Activated T-helper 1 cell treated with anti-CD3 and anti-CD28 coated beads, Interleukin-12 subunit alpha, Interleukin-12 subunit beta, Interleukin-2, Interleukin-4 antibody, amounts not matched to agents 30 ng/mL and 10 ng/mL and 1 ng/mL, durations not matched to agents 14 hours and 24 hours and 36 hours (primary cell): ENCODE results near the gene HHAT. TPM values are rescaled to one million over a fixed set of nuclear protein-coding genes. Genes with fewer than 3 reads are reported as not detected.

Experiments used
- DNase-seq: peaks from one replicate; pipeline ENCODE4 v3.0.0; 2021; ENCODE audit warnings: low spot score
- H3K27ac Mint-ChIP-seq: one replicate; pipeline ENCODE4 v1.8.0; 2021; ENCODE audit warnings: mild to moderate bottlenecking, mixed read lengths
- H3K27me3 Mint-ChIP-seq: one replicate; pipeline ENCODE4 v1.8.0; 2022; ENCODE audit warnings: mild to moderate bottlenecking, moderate library complexity, mixed read lengths; ENCODE audit not compliant: insufficient read depth
- H3K36me3 Mint-ChIP-seq: one replicate; pipeline ENCODE4 v1.8.0; 2021; ENCODE audit warnings: low read depth, mixed read lengths
- H3K4me1 Mint-ChIP-seq: one replicate; pipeline ENCODE4 v1.8.0; 2021; ENCODE audit warnings: low read depth, mixed read lengths
- H3K4me3 Mint-ChIP-seq: one replicate; pipeline ENCODE4 v1.8.0; 2021; ENCODE audit warnings: mild to moderate bottlenecking, moderate library complexity, mixed read lengths
- H3K9me3 Mint-ChIP-seq: one replicate; pipeline ENCODE4 v1.8.0; 2021; ENCODE audit warnings: mixed read lengths
- intact Hi-C: fragments of 100-400 bp; cut with micrococcal nuclease; formaldehyde crosslinking; loops from one replicate; pipeline ENCODE4 v1.15.1; 2024
- total RNA-seq: library from RNA; stranded (reverse); gene quantifications from 2 replicates; pipeline ENCODE4 v1.2.3, GENCODE V29; 2022

Gene HHAT
- total RNA-seq, 1 donor from 2014 or later = 0.67 TPM

DNA sequence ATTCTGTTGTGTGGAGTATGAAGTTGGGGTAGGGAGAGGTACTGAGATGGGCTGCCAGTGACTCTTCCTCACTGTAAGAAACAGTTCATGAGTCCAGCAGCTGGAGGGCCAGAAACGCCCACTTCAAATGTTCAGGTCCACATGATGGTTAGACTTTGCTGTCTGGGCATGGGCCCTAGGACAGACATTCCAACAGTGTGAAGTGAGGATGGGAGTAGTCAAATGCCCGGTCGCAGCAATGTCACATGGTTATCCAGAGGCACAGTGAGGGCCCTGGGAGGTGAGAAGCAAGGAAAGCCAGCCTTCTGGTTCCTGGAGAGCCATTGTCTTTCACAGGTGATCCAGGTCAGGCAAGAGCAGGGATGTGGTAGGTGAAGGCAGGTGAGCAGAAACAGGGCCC, 304.4 kb downstream of the HHAT start:
- Mint-ChIP-seq H3K36me3 (no peaks in the 10 kb centered on the region), H3K4me1 (no peaks in the 10 kb centered on the region), H3K9me3 (no peaks in the 10 kb centered on the region), H3K4me3 (no peak overlapping the region), H3K27ac (no peak overlapping the region), H3K27me3 (peaks cover 6% of the 10 kb centered on the region)
- intact Hi-C loops = no loop called here
- DNase-seq = no peak

DNA sequence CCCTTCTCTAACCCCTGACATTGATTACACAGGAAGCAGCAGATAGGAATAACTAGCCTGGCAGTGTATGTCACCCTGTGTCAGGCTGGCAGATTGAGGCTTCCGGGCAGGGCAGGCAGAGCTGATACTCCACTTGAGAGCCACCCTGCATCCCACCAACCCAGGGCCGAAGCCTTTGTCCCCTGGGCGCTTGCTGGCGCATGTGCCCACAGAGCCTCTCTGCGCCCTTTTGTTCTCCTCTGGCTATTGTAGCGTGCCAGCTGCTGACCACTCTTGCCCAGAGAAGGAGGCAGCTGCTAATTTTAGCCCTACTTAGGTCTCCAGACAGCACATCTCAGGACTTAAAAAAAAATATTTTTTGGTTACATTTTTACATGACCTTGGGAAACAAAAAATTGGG, 304.9 kb downstream of the HHAT start:
- Mint-ChIP-seq H3K9me3 (no peaks in the 10 kb centered on the region), H3K4me1 (no peaks in the 10 kb centered on the region), H3K27me3 (peaks cover 6% of the 10 kb centered on the region), H3K4me3 (no peak overlapping the region), H3K36me3 (no peaks in the 10 kb centered on the region), H3K27ac (no peak overlapping the region)
- intact Hi-C loops = no loop called here
- no peak for DNase-seq

DNA sequence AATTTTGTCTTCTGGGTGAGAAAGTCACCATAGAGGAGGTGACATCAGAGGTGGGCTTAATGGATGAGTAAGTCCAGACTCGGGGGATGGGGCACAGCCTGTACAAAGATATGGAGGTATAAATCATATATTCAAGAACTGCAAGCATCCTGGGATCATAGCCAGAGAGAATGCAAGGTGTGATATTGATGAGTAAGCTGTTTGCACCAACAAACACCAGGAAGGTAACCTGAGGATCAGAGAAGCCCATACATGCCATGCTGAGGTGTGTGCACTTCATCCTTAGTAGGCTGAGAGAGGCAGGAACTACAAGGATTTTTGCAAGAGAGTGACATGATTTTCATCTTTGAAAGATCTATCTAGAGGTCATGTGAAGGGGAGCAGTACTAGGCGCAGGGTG, 306.4 kb downstream of the HHAT start:
- H3K9me3 Mint-ChIP-seq = no peaks in the 10 kb centered on the region
- H3K27me3 Mint-ChIP-seq = peaks cover 6% of the 10 kb centered on the region
- no peaks in the 10 kb centered on the region for H3K36me3 Mint-ChIP-seq
- H3K4me3 Mint-ChIP-seq = no peak overlapping the region
- no peak for DNase-seq
- H3K27ac Mint-ChIP-seq = no peak overlapping the region
- H3K4me1 Mint-ChIP-seq = no peaks in the 10 kb centered on the region
- intact Hi-C loops = no loop called here

DNA sequence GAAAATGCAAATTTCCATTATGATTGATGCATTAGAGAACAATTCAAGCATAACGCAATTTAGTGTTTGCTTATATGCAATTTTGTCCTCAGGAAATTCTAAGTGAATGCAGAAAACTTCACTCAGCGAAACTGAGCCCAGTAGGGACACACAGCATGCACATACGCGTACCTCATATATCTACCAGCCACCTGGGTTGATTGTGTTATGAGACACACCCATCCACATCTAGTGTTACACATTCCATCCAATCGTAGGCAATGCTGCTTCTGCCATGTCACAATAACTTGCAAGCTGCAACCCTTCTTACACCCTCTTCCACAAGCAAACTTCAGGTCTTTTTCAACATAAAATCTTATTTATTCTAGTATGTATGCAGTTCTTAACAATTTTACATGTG, 312.9 kb downstream of the HHAT start:
- Mint-ChIP-seq H3K4me1 (no peaks in the 10 kb centered on the region), H3K4me3 (no peak overlapping the region), H3K36me3 (no peaks in the 10 kb centered on the region), H3K27ac (no peak overlapping the region), H3K27me3 (peaks cover 2% of the 10 kb centered on the region), H3K9me3 (no peaks in the 10 kb centered on the region)
- DNase-seq = no peak
- intact Hi-C loops = no loop called here

DNA sequence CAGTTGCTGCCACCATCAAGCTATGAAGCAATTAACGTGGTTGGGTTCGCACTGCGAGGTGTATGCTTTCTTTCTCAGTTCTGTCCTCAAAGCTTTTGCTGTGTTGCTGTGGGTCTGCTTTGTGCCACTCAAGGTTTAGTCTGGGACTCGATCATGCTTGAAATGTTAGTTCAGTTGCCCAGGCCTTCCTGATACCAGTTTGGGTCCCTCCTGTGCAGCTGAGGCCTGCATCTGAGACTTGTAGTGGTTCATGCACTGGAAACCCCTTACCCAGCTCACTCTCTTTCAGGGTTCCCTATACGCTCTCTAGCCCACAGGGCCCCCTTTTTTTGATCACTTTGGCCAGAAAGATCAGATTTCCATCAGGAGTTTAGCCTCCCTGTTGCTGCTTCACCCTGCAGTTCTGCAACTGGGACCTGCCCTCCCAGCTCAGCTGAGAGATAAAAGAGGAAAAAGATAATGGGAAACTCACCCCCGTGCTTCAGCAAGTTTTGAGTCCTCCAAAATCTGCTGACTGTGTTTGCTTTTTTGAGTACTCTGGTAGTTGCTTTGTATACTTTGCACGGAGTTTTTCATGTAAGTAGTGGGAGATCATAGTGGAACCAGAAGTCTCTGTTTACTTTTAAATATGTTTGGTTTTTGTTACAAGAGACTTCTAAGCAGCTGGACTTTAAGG, 317.0 kb downstream of the HHAT start:
- intact Hi-C loops = no loop called here

DNA sequence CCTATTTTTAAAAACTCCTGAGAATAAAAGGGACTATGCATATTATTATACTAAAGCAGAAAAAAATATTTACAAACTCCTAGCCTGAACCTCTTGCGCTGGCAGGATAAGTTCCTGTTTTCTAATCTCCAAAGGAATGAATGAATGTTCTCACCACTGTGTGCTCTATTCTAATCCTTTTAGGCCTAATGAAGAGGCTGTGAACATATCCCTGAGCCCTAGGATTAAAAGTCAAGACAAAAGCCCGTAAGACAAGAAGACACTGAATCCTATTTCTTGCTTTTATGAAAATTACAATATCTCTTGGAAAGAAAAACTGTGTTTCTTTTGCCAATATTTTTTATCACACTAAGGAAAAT, 317.5 kb downstream of the HHAT start:
- Mint-ChIP-seq H3K9me3 (no peaks in the 10 kb centered on the region), H3K4me3 (no peak overlapping the region), H3K36me3 (no peaks in the 10 kb centered on the region), H3K4me1 (no peaks in the 10 kb centered on the region), H3K27ac (no peak overlapping the region), H3K27me3 (no peaks in the 10 kb centered on the region)
- no peak for DNase-seq
- intact Hi-C loops = no loop called here

More for the DNA sequence above, 317.0 kb downstream of the HHAT start:
- no peak for DNase-seq
- Mint-ChIP-seq H3K9me3 (no peaks in the 10 kb centered on the region), H3K27ac (no peak overlapping the region), H3K36me3 (no peaks in the 10 kb centered on the region), H3K4me3 (no peak overlapping the region), H3K27me3 (no peaks in the 10 kb centered on the region), H3K4me1 (no peaks in the 10 kb centered on the region)

DNA sequence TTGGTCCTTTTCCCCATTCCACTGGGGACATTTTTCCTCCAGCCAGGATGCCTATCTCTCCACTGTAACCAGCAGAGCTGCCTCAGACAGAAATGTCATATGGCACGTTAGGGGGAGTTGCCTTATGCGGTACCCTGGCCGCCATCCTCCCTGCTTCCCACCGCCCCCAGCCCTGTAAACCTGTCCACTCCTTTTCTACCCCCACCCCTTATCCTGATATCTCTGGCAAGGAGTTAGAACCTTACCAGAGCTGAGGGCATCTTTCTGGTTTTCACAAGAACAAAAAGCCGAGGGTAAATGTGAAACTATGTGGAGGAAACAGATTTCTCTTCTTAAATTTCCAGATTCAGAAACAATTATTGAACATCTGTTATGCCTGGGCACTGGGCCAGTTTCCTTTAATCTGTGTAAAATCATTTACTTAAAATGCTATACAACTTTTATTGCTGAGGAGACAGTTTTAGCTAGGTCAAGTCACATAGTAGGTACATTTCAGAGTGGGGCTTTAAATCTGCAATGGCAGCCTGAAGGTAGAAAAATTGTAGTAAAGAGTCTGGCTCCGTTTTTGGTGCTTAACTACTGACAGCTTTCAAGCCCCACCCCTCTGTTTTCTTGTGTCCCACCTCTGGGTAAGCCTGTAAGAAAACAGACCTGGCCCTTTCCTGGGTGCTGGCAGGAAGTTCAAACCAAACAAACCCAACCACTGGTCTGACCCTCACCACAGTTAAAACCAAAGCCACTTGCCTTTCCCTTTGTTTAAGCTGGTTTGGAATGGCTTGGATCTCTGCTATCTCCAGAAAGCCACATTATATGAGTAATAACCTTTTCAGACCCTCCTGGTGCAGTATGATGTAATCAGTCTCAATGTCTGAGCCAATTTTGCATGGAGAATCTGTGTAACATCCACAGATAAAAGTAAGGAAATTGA, 319.0 kb downstream of the HHAT start:
- intact Hi-C loops = no loop called here
- no peak for DNase-seq
- H3K36me3 Mint-ChIP-seq = no peaks in the 10 kb centered on the region
- no peak overlapping the region for H3K27ac Mint-ChIP-seq
- no peaks in the 10 kb centered on the region for H3K27me3 Mint-ChIP-seq
- H3K4me3 Mint-ChIP-seq = no peak overlapping the region
- no peaks in the 10 kb centered on the region for H3K9me3 Mint-ChIP-seq
- H3K4me1 Mint-ChIP-seq = no peaks in the 10 kb centered on the region

DNA sequence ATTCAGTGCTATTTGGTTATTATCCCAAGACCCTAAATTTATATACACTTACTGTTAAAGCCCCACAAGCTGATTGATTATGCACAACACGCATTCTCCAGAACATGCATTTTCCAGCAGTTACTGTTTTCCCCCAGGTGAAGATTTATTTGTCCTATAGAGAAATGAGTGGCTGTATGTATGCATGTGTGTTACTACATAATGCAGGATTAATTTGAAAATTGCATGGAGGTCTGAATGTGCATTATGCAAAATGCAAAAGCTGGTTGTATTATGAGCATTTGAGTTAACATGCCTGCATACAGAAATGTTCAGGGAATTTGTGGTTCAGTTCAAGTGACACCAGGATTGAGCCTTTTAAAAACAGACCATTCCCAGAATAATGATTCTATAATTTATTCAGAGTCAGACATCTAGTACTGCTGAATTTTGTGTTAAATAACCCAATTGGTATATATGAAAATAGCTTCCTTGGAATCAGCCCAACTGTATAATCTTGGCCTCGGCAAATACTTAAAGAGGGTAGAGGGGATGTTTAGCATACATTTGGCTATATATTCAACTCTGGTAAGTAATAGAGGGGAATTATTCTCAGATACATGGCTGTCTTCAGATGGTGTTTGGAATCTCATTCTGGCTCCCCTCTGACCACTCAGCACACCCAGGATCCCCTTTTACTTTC, 320.0 kb downstream of the HHAT start:
- no peak overlapping the region for H3K27ac Mint-ChIP-seq
- H3K27me3 Mint-ChIP-seq = no peaks in the 10 kb centered on the region
- no peaks in the 10 kb centered on the region for H3K4me1 Mint-ChIP-seq
- H3K36me3 Mint-ChIP-seq = no peaks in the 10 kb centered on the region
- peaks cover 2% of the 10 kb centered on the region for H3K9me3 Mint-ChIP-seq
- DNase-seq = no peak
- no peak overlapping the region for H3K4me3 Mint-ChIP-seq
- intact Hi-C loops = no loop called here

DNA sequence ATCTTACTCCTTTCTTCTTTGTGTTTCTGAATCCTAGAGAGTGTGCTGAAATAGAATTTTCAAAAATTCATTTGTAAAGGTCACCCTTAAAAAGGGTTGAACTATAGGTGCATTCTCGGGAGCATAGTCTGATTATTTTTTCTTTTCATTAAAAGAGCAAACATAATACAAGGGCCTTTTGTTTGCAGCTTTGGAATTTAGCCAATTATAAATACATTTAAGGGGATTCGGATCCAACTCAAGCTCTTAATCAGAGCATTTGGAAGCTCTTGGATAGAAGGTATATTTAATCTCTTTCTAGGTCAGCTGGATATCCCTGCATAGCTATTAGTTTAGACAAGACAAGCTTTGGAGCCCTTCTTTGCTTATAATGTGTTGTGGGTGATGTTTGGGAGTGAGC, 321.7 kb downstream of the HHAT start:
- DNase-seq = no peak
- intact Hi-C loops = no loop called here
- Mint-ChIP-seq H3K9me3 (peaks cover 5% of the 10 kb centered on the region), H3K4me3 (no peak overlapping the region), H3K27me3 (no peaks in the 10 kb centered on the region), H3K27ac (no peak overlapping the region), H3K36me3 (no peaks in the 10 kb centered on the region), H3K4me1 (no peaks in the 10 kb centered on the region)

DNA sequence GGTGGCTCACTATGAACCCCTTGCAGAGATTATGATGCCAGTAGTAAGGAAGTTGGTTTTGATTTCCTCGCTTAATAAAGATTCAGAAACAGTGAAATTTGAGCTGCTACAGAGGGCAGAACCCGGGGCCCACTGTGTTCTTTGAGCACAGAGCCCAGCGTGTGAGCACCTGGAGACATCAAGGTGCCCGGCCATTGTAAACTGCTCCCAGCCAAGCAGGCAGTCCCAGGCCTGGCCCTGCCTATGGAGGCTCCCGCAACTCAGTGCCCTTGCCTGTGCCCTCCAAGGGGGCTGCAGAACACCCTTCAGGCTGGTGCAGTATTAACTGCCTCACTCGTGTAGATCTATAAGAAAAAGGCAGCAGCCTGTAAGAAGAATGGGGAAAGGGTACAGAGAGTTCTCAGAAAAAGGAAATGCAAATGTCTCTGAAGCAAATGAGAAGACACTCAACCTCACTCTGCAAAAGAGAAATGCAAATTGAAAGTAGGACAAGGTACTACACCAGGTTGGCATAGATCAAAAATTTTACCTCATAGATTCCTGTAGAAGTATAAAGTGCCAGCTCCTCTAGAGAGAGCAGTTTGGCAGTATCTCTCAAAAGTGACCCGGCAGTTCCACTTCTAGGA, 323.7 kb downstream of the HHAT start:
- DNase-seq = no peak

DNA sequence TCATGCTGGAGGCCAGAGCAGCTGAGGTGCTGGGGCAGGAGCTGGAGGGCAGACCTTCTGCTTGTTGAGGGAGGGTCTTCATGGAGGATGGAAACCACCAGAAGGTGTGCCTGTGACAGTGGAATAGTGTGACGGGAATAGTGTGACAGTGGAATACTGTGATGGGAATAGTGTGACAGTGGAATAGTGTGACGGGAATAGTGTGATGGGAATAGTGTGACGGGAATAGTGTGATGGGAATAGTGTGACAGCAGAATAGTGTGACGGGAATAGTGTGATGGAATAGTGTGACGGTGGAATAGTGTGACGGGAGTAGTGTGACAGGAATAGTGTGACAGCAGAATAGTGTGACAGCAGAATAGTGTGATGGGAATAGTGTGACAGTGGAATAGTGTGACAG, 325.1 kb downstream of the HHAT start:
- intact Hi-C loops = no loop called here
- no peak for DNase-seq
- Mint-ChIP-seq H3K4me1 (no peaks in the 10 kb centered on the region), H3K36me3 (no peaks in the 10 kb centered on the region), H3K4me3 (no peak overlapping the region), H3K27me3 (no peaks in the 10 kb centered on the region), H3K27ac (no peak overlapping the region), H3K9me3 (peaks cover 5% of the 10 kb centered on the region)

More for the DNA sequence above, 323.7 kb downstream of the HHAT start:
- Mint-ChIP-seq H3K36me3 (no peaks in the 10 kb centered on the region), H3K9me3 (peaks cover 5% of the 10 kb centered on the region), H3K27me3 (no peaks in the 10 kb centered on the region), H3K4me1 (no peaks in the 10 kb centered on the region), H3K27ac (no peak overlapping the region), H3K4me3 (no peak overlapping the region)
- intact Hi-C loops = no loop called here

DNA sequence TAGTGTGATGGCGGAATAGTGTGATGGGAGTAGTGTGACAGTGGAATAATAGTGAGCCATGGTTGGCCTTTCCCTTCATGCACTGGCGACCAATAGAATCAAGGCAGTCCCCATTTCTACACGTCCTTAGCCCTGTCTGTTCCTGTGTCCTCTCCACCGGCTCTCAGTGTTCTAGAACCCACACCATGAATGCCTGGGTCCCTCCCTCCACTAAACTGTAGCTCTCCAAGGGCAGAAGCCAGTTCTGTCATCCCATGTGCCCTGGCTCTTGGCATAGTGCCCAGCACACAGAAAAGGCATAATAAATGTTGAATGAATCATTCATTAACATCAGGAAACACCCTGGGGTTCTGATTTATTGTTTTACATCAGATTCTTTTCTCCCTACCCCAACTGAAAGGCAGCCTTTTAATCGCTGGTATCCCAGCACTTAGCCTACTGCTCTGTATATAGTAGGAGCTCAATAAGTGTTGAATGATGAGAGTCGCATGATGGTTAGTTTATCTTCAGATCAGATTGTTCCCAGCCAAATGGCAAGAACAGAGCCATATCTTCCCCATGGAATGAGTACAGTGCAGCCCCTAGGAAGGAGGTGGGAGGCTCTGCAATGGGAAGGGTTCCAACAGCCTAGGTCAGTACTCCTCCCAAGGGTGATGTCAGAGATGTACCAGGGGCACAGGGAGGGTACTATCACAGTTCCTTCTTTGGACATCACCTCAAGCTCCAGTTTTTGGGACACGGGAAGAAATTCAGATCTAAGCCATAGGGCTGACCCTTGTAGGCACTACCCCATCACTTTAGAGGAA, 325.7 kb downstream of the HHAT start:
- Mint-ChIP-seq H3K4me3 (no peak overlapping the region), H3K4me1 (no peaks in the 10 kb centered on the region), H3K27me3 (no peaks in the 10 kb centered on the region), H3K9me3 (peaks cover 5% of the 10 kb centered on the region), H3K36me3 (no peaks in the 10 kb centered on the region), H3K27ac (no peak overlapping the region)
- intact Hi-C loops = no loop called here
- DNase-seq = no peak
